ENCODE data around the gene ATG10. TPM values are rescaled to one million over a fixed set of nuclear protein-coding genes. Genes with fewer than 3 reads are reported as not detected.

Gene ATG10
- total RNA-seq, 1 donor from 2014 or later: 6.2 TPM

GRCh38 chr5:82046276-82046647 lies 74.4 kb downstream of the ATG10 start:
- DNase-seq (ENCODE audit: low spot score): no peak
- peaks cover 11% of the 10 kb centered on the region for H3K36me3 Mint-ChIP-seq (ENCODE audit: low read depth, unreplicated experiment)
- no peak overlapping the region for H3K27ac Mint-ChIP-seq (ENCODE audit: unreplicated experiment)
- no peak overlapping the region for H3K4me3 Mint-ChIP-seq (ENCODE audit: unreplicated experiment)
- H3K9me3 Mint-ChIP-seq (ENCODE audit: unreplicated experiment): peaks cover 11% of the 10 kb centered on the region
- TF ChIP-seq, protein P1, sequence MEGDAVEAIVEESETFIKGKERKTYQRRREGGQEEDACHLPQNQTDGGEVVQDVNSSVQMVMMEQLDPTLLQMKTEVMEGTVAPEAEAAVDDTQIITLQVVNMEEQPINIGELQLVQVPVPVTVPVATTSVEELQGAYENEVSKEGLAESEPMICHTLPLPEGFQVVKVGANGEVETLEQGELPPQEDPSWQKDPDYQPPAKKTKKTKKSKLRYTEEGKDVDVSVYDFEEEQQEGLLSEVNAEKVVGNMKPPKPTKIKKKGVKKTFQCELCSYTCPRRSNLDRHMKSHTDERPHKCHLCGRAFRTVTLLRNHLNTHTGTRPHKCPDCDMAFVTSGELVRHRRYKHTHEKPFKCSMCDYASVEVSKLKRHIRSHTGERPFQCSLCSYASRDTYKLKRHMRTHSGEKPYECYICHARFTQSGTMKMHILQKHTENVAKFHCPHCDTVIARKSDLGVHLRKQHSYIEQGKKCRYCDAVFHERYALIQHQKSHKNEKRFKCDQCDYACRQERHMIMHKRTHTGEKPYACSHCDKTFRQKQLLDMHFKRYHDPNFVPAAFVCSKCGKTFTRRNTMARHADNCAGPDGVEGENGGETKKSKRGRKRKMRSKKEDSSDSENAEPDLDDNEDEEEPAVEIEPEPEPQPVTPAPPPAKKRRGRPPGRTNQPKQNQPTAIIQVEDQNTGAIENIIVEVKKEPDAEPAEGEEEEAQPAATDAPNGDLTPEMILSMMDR (IDR thresholded peaks at IDR 0.05; ENCODE audit: unreplicated experiment): no peak
- H3K27me3 Mint-ChIP-seq (ENCODE audit: unreplicated experiment): peaks cover 1% of the 10 kb centered on the region
- H3K4me1 Mint-ChIP-seq (ENCODE audit: unreplicated experiment): no peaks in the 10 kb centered on the region

DNA sequence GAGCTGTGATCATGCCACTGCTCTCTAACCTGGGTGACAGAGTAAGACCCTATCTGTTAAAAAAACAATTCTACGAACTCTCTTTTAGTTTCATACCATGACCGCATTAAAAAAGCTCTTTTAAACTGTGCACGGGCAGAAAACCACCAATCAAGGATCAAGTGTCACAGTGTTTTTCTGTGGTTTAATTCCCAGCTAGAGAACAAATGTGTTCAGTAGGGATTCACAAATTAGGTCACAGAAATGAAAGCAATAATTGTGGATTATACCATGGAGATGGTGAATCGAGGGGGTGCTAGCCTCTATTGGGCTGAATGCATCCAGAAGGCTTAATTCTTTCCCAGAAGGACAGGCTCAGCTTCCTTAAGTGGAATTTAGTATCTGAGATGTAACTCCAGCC lies 79.1 kb downstream of the ATG10 start:
- Mint-ChIP-seq H3K27ac (ENCODE audit: unreplicated experiment) (no peak overlapping the region), H3K36me3 (ENCODE audit: low read depth, unreplicated experiment) (no peaks in the 10 kb centered on the region), H3K4me1 (ENCODE audit: unreplicated experiment) (no peaks in the 10 kb centered on the region), H3K9me3 (ENCODE audit: unreplicated experiment) (no peaks in the 10 kb centered on the region), H3K27me3 (ENCODE audit: unreplicated experiment) (no peaks in the 10 kb centered on the region), H3K4me3 (ENCODE audit: unreplicated experiment) (no peak overlapping the region)
- TF ChIP-seq, protein P1 (IDR thresholded peaks at IDR 0.05; ENCODE audit: unreplicated experiment): no peak
- DNase-seq (ENCODE audit: low spot score): no peak

- Mint-ChIP-seq H3K27me3 (ENCODE audit: unreplicated experiment) (no peaks in the 10 kb centered on the region), H3K9me3 (ENCODE audit: unreplicated experiment) (no peaks in the 10 kb centered on the region), H3K27ac (ENCODE audit: unreplicated experiment) (no peak overlapping the region), H3K4me1 (ENCODE audit: unreplicated experiment) (no peaks in the 10 kb centered on the region), H3K36me3 (ENCODE audit: low read depth, unreplicated experiment) (no peaks in the 10 kb centered on the region), H3K4me3 (ENCODE audit: unreplicated experiment) (no peak overlapping the region)
- TF ChIP-seq, protein P1 (IDR thresholded peaks at IDR 0.05; ENCODE audit: unreplicated experiment): no peak
- no peak for DNase-seq (ENCODE audit: low spot score)
Observed at GRCh38 chr5:82054004-82054710, 82.3 kb downstream of the ATG10 start.

DNA sequence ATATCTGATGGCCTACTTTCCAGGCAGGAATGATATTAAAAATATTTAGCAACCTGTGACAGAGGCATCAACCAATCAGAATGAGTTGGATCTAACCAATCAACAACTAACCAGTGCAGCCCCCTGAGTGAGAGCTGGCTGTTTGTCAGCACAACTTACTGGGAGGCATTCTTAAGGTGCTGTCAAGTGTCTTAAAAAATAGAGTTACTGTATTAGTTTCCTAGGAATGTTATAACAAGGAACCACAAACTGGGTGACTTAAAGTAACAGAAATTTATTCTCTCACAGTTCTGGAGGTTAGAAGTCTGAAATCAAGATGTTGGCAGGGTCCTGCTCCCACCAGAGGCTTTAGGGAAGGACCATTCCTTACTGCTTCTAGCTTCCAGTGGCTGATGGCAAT lies 85.2 kb downstream of the ATG10 start:
- no peak for DNase-seq (ENCODE audit: low spot score)
- no peak overlapping the region for H3K4me3 Mint-ChIP-seq (ENCODE audit: unreplicated experiment)
- TF ChIP-seq, protein P1 (IDR thresholded peaks at IDR 0.05; ENCODE audit: unreplicated experiment): no peak
- H3K9me3 Mint-ChIP-seq (ENCODE audit: unreplicated experiment): no peaks in the 10 kb centered on the region
- H3K4me1 Mint-ChIP-seq (ENCODE audit: unreplicated experiment): no peaks in the 10 kb centered on the region
- H3K27ac Mint-ChIP-seq (ENCODE audit: unreplicated experiment): no peak overlapping the region
- H3K36me3 Mint-ChIP-seq (ENCODE audit: low read depth, unreplicated experiment): no peaks in the 10 kb centered on the region
- H3K27me3 Mint-ChIP-seq (ENCODE audit: unreplicated experiment): no peaks in the 10 kb centered on the region

- TF ChIP-seq, protein P1 (IDR thresholded peaks at IDR 0.05; ENCODE audit: unreplicated experiment): no peak
- H3K9me3 Mint-ChIP-seq (ENCODE audit: unreplicated experiment): no peaks in the 10 kb centered on the region
- H3K27ac Mint-ChIP-seq (ENCODE audit: unreplicated experiment): no peak overlapping the region
- no peaks in the 10 kb centered on the region for H3K36me3 Mint-ChIP-seq (ENCODE audit: low read depth, unreplicated experiment)
- H3K4me3 Mint-ChIP-seq (ENCODE audit: unreplicated experiment): no peak overlapping the region
- peaks cover 6% of the 10 kb centered on the region for H3K4me1 Mint-ChIP-seq (ENCODE audit: unreplicated experiment)
- no peaks in the 10 kb centered on the region for H3K27me3 Mint-ChIP-seq (ENCODE audit: unreplicated experiment)
- no peak for DNase-seq (ENCODE audit: low spot score)
Observed at GRCh38 chr5:82058710-82059109, 86.9 kb downstream of the ATG10 start.

Data from endothelial cell (in vitro differentiated cells).